GM21737 (cell line): Measurements from ENCODE around the gene SH3PXD2A.

ENCODE experiments used
- ATAC-seq: cut with Tn5 transposase; IDR thresholded peaks from one replicate; pipeline ENCODE4 v1.9.1; 2021; ENCODE audit warnings: mild to moderate bottlenecking, moderate library complexity; ENCODE audit not compliant: unreplicated experiment

SH3PXD2A gene

GRCh38 chr10:103834436-103835095, 20.8 kb downstream of the SH3PXD2A start:
- no peak for ATAC-seq

GRCh38 chr10:103833731-103834365, 21.5 kb downstream of the SH3PXD2A start:
- no peak for ATAC-seq

GRCh38 chr10:103832806-103833205, 22.6 kb downstream of the SH3PXD2A start:
- ATAC-seq: no peak

- ATAC-seq: no peak
These were observed 25.4 kb downstream of the SH3PXD2A start for GRCh38 chr10:103829838-103830465.

GRCh38 chr10:103829278-103829677, 26.1 kb downstream of the SH3PXD2A start:
- ATAC-seq: no peak

GRCh38 chr10:103828587-103829197, 26.7 kb downstream of the SH3PXD2A start:
- ATAC-seq: no peak

GRCh38 chr10:103828107-103828506, 27.3 kb downstream of the SH3PXD2A start:
- ATAC-seq: no peak

- no peak for ATAC-seq
These were observed 28.5 kb downstream of the SH3PXD2A start for GRCh38 chr10:103826885-103827284.

- ATAC-seq: no peak
These were observed 31.1 kb downstream of the SH3PXD2A start for GRCh38 chr10:103824281-103824680.

GRCh38 chr10:103823706-103824272, 31.6 kb downstream of the SH3PXD2A start:
- no peak for ATAC-seq

GRCh38 chr10:103822800-103823199, 32.6 kb downstream of the SH3PXD2A start:
- no peak for ATAC-seq

- no peak for ATAC-seq
These were observed 33.2 kb downstream of the SH3PXD2A start for GRCh38 chr10:103822107-103822716.

- no peak for ATAC-seq
These were observed 35.0 kb downstream of the SH3PXD2A start for GRCh38 chr10:103820101-103821062.

- ATAC-seq: no peak
These were observed 35.9 kb downstream of the SH3PXD2A start for GRCh38 chr10:103819493-103819892.

GRCh38 chr10:103818765-103819374, 36.5 kb downstream of the SH3PXD2A start:
- ATAC-seq: no peak

- no peak for ATAC-seq
These were observed 37.3 kb downstream of the SH3PXD2A start for GRCh38 chr10:103818105-103818504.

GRCh38 chr10:103816431-103816830, 38.9 kb downstream of the SH3PXD2A start:
- ATAC-seq: no peak

GRCh38 chr10:103814626-103815370, 40.6 kb downstream of the SH3PXD2A start:
- no peak for ATAC-seq

GRCh38 chr10:103814105-103814504, 41.3 kb downstream of the SH3PXD2A start:
- no peak for ATAC-seq
